ENCODE measurements around the gene RCN1. TPM values are rescaled to one million over a fixed set of nuclear protein-coding genes. Genes with fewer than 3 reads are reported as not detected.
"Not testable (repeated sequence)": the region's sequence is repeated elsewhere in the genome, so short reads cannot be mapped to it uniquely, and the experiment has no call there.

RCN1 gene
- total RNA-seq, 1 donor from 2014 or later: 97.8 TPM

DNA sequence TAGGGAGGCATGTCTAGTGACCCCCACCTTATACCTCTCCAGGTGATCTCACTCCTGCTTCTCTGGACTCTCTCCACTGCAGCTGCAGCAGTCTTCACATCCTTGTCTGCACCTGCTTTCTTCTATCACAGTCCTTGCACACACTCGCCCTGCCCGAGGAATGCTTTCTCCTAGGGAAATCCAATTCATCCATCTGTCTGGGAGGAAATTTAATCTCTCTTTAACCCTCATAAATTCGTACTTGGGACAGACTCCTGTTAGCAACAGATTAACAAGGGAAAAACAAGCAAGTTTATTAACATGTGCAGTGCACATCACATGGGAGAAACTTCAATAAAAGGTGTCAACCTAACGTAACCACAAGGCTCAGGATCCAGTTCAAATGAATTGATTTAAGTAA lies 11.3 kb upstream of the RCN1 start:
- DNase-seq: peak; percentile 51

DNA sequence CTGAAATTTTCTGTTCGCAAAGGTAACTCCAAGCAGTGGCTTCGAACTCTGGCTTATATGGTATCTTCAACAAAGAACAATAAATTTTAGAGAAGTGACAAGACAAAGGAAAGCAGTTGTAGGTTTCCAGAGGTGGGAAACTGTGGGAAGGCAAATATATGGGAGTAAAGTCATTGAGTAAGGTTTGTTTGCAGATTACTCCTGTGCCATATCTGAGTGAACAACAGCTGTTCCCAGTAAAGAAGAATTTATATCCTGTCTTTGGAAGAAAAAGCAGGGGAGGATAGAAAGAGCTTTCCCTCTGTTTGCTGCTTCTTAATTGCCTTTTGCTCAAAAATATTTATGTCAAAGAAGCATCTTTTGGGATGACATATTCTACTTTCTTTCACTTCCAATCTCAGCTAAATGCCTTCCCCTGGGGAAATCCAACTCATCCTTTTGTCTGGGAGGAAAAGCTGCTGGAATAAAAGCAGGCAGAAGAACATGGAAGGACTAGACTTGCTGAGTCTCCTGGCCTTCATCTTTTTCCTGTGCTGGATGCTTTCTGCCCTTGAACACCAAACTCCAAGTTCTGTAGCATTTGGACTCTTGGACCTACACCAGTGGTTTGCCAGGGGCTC lies 10.4 kb upstream of the RCN1 start:
- DNase-seq: no peak

DNA sequence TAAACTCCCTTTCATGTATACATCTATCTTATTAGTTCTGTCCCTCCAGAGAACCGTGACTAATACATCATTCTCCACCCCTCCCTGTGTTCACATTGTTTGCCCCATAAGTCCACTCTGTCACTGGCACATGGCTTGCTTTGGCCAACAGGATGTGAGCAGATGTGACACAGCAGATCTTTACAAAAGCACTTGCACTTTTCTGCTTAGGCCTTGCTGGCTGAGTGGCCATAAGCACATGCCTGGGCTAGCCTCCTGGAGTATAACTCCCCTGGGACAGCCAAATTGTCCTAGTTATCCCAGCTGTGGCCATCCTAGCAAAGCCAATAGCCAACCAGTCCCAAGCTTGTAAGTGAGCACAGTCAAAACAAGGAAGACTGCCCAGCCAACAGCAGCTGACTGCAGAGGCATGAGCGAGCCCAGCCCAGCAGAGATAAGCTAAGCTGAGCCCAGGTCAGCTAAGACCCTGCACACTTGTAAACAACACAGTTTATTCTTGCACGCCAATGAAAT lies 9.7 kb upstream of the RCN1 start:
- DNase-seq: no peak

DNA sequence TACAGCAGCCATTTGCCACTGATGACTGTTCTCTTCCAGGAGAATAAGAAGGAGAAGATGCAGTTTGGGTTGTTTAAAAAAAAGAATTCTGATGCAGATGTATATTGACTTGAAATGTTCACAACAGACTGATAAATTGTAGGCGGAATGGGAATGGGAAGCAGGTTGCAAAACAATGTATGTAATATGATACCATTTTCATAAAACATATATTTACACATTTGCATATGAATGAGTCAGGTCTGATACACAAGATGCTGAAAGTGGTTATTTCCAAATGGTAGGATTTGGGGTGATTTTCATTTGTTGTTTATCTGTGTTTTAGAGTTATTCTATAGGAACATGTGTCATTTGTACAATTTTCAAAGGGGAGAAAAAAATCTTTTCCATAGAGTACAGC lies 9.0 kb upstream of the RCN1 start:
- no peak for DNase-seq

DNA sequence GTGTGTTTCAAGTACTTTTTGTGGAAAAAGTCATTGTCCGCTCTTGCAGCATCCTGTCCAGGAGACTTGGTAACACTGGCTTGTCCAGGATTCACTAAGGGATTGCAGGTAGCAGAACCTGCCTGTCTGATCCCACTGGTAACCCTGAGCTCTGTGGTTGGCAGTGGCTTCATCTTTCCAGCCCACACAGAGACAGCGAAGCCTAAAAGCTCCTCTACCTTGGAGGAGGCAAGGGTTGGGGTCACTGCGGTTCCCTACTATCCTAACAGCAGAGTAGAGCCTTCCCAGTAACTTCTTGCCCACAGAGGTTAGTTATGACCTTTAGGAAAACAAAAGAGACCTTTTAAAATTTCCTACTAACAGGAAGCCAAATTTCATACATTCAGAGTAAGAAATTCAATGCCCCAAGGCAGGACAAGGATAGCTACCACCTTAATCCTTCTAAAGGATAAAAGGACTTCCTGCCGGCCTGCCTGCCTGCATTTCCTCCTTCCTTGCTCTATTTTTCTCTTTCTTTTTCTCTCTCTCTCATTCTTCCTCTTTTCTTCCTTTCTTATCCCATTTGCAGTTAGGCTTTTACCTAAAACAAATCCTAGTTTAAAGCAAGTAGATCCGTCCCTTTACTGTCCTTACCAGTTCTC lies 8.4 kb upstream of the RCN1 start:
- DNase-seq: no peak

DNA sequence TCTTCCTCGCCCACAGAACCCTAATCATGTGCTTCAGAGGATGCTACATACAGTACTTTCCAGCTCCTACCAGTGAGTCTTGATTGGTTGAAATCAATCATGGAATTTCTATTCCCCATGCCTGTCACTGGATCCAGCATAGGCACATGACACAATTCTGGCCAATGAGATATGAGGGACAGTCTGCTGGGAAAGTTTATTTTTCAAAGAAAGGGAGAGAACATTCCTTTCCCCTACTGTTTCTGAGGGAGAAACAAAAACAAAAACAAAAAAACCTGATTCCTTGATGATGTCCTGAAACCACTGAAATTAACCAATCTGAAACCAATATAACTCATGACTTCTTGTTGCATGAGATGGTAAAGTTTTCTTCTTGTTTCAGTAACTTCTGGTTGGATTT lies 3.3 kb upstream of the RCN1 start:
- DNase-seq: no peak

DNA sequence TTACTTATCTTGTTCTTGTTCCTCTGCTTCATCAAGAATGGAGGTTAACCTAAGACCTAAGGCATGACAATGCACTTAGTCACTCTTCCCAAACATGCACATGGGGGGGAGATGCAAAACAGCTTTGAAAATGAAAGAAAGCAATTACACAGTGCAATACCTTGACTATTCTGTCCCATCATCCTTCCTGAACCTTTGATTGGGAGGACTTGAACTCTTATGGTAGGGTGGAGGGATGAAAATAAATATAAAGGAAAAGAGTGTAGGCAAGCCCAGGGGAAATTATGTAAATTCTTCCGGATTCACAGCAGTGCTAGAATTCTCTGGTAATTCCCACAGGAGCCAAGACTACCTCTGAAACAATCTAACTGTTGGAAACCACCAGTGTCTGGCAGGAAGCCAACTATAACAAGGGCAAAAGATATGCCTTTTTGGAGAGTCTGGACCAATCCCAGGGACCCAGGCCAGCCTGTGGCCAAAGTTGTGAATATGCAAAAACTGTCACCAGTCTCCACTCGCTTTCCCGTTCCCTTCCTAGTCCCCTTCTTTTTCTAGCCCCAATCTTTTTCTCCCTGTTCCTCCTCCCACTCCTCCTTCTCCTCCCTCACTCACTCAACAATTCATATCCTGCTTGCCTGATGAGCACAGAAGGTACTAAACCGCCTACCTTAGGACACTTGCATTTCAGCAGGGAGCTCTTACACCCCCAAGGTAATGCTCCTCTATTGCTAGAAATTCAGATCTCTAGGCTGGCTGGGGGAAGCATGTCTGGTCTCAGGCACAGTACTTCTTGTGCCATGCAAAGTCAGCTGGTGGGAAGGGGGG lies 2.5 kb upstream of the RCN1 start:
- DNase-seq: peak; percentile 57

DNA sequence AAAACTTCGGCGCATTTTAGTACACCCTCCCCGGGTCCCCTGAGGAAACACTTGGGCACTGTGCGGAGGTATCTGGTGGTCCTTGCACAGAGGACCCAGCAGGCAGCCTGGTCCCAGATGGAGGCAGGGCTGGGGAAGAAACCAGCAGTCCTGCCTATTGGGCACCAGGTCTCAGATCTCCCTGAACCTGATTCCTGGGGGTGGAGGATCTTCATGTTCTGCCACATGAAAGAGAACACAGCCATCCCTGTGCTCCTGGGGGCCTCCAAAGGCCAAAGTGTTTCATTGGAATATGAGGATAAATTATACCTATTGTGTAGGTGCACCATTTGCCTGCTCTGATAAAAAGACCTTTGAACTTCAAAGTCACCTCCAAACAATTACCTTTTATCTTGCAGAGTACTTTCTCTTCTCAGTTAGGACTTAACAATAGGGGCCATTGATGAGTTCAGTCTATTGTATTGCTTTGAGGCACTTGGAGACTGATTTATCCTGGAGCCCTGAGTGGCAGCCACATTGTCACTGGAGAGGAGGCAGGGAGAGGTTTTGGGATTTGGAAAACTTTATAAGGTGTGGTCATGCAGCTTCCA lies 1.8 kb downstream of the RCN1 start:
- no peak for DNase-seq

DNA sequence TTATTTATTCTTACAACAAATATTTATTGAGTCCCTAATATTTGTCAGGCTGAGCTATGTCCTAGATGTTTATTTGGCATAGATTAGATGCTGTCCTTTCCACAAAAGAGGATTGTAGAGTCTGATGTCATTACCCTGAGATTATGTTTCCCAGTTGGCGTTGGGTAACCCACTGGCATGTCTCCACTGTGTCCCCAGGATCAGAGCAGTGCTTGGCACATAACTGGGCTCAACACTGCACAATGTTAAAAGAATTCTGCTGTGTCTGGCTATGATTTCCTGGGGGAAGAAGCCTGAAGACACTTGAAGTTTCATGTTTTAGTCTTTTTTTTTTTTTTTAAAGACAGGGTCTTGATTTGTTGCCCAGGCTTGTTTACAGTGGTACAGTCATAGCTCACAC lies 4.0 kb downstream of the RCN1 start:
- no peak for DNase-seq

DNA sequence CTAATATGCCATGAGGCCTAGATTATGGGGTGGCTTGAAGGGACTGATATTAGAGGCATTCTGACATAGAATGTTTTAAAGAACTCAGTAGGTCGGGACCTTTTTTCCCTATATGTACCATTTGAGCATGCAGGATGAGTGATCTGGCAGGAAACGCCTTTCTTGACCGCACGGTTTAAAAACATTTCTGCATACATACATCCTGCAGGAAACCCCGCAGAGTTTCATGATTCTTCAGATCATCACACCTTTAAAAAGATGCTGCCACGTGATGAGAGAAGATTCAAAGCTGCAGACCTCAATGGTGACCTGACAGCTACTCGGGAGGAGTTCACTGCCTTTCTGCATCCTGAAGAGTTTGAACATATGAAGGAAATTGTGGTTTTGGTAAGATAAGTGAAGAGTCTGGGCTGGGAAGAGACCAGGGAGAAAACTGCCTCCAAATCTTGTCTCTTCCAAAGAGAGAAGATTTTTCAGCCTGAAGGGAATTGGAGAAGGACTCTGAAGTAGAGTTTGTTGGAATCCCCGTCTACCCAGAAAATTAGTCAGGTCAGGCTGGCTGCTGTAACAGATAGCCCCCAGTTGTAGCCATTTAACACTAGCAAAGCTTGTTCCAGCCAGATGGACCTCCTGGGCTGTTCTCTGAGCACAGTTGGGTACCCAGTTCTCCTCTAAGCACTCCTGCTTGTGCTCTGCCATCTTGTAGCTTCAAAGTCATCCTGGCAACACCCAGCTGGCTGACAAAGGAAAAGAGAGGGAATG lies 7.4 kb downstream of the RCN1 start:
- no peak for DNase-seq

DNA sequence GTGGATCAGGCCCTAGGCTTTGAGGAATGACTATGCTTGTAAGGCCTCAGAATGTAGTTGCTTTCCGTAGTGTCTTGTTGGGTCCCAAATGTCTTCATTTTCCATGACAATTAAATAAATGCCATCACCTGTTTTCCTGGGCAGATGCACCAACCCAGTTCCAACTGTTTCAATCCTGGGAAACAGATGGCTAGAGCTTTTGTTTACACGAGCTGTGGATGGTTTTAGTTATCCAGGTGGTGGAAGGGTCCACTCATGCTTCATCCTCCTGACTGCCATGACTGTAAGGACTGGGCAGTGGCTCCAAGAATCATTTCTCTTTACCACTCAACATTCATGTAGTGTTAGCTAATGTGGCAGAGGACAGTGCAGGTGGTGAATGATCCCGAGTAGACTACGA lies 8.6 kb downstream of the RCN1 start:
- DNase-seq: no peak

DNA sequence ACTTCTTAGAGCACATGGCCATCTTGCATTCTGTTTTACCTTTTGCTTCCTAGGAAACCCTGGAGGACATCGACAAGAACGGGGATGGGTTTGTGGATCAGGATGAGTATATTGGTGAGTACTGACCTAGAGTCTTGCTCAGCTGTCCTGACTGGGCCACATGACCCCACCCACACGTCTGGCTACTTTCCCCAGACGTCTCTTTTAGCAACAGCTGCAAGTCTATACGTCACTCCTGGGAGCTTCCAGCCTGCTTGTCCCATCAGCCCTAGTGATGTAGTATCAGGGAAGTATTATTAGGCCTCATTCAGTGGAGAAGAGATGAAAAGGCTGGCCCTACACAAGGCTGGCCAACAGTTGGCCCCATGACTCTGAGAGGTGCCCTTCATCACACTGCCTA lies 9.6 kb downstream of the RCN1 start:
- peak; percentile 65 for DNase-seq

DNA sequence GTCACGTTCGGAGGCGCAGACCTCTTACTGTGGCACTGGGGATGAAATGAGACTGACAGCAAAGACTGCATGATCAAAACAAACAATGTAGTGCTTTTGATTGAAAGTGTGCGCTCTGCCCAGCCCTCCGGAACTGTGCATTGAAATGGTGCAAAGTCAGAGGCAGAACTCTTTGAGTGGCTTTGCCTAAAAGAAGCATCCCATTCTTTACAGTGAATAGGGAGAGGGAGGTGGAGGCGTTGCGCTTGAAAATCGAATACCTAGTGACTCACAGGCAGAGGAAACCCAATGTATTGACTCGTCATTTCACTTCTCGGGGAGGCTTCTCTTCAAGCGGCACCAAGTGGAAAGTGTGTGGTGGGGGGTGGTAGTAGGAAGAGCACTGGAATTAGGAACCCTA lies 10.9 kb downstream of the RCN1 start:
- no peak for DNase-seq

DNA sequence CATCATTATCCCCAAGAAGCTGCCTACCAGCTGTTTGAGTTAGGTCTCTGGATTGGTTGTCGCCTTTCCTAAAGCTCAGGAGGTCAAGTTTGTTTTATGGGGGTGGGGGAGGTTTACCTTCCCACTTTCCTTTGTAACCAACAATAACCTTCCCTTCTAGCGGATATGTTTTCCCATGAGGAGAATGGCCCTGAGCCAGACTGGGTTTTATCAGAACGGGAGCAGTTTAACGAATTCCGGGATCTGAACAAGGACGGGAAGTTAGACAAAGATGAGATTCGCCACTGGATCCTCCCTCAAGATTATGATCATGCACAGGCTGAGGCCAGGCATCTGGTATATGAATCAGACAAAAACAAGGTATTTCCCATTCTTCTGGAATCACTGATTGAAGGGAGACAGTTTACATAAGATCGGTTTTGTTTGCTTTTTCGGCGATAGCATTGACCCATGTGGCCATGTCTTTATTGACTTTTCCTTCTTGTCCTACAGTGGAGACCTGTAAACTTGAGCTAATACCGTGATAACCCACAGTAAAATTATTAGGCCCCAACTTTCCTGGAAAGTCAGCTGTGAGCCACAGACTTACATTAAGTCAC lies 12.3 kb downstream of the RCN1 start:
- DNase-seq: not testable (repeated sequence)

DNA sequence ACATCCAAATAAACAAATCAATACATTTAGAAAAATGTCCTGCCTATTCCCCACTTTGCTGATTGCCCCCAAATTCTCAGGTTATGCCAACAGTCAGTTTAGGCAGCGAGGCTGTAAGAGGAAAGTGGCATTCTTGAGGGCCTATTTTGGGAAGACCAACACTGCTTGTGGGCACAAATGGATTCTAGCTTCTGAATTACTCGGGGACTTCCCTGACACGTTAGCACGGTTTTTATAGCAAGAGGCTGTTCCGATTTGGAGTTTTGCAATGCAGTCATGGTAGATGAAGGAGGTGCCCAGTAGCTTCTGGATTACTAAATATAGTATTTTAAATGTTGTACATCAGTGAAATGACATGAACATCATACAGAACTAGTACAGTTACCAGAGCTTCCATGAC lies 13.1 kb downstream of the RCN1 start:
- no peak for DNase-seq

DNA sequence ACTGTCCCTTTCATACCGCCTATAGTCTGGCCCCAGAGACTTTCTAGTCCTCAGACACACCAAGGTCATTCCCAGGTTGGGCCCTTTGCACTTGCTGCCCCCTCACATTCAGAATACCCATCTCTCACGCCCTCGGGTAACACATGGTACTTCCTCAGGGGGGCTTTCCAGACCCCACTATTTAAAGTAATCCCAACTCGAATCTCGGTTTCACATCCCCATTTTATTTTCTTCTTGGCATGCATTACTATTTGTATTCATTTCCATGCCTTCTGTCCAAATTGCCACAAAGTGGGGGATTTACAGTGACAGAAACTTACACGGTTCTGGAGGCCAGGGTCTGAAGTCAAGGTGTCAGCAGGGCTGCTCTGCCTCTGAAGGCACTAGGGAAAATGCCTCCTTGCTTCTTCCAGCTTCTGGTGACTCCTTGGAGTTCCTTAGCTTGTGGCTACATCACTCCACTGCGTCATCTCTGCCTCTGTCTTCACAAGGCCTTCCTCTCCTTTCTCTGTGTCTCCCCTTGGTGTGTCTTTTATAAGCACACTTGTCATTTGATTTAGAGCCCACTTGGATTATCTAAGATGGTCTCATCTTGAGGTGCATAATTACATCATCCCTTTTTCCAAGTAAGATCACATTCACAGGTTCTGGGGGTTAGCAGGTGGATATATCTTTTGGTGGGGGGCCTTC lies 15.1 kb downstream of the RCN1 start:
- no peak for DNase-seq

DNA sequence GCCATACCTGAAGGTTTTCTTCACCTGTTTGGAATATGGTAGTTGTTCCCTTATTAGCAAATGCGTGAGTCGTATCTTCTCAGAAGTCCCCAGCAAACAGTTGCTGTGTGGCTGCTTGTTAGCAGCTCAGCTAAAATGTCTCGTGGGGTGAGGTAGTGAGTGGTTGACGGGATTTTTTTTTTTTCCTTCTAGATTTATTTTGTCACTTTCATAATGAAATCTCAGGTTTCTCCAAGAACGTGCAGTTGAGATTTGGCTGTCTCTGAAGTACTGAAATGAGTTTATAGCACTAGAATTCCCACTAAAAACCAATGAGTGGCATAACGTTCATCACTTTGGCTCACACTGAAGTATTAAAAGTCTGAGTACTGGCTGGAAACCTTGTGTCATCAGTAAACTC lies 16.8 kb downstream of the RCN1 start:
- no peak for DNase-seq

DNA sequence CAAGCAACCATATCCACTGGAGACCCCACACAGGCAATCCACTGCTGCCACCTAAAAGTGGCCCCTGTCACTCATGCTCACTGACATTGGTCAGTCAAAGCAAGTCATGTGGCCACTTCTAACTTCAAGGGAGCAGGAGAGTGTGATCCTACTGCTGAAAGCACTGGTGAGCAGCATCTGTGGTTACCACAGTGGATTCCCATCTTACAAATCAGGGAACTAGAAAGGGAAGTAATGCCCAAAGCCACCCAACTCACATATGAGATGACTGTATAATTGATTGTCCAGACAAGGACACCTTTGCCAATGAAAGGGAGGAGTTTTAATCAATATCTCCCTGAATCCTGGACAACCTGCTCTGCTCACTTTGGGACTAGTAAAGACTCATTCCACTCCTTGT lies 17.7 kb downstream of the RCN1 start:
- no peak for DNase-seq

DNA sequence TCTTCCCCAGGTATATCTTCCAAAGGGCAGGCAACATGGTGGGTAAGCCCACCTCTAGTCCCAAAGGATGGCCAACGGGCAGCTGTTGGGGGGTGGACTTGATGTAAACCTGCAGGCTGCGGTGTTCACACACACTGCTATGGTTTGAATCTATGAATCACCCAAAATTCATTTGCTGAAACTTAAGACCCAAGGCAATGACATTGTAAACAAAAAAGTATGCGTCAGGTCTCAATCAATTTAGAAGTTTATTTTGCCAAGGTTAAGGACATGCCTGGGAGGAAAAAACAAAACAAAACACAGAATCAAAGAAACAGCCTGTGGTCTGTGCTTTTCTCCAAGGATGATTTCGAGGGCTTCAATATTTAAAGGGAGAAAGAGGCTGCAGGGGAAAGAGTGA lies 18.3 kb downstream of the RCN1 start:
- no peak for DNase-seq

DNA sequence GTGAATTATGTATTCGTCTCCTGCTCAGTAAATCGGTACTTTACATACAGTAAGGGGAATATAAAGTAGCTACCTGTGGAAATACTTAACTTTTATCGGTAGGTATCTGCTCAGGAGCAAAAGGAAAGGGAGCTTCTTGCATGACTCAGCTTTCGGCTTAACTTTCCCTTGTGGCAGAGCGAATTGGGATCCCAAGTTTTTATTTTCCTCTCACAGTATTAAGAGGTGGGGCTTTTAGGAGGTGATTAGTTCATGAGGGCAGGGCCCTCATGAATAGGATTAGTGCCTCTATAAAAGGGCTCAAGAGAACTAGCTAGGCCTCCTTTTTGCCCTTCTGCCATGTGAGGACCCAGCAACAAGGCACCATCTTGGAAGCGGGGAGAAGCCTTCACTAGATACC lies 18.7 kb downstream of the RCN1 start:
- DNase-seq: no peak

DNA sequence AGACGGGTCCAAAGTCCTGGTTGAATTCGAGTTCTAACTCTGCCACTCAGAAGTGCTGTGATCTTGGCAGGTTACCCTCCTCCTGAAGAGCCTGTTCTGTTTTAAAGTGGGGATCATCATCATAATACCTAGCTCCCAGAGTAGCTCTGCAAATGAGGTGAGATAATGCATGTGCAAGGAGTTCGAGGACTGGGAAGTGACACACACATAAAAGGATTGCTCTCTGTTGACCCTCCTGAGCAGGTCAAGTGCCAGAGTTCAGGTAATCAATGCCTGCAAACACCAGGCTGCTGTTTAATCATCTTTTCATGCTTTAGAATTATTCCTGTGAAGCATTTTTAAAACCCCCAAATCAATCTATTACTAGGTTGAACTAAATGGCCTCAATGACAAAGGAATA lies 19.9 kb downstream of the RCN1 start:
- no peak for DNase-seq
